ENCODE data around the gene PRKD3.

GRCh38 chr2:37283207-37283606 is 41.4 kb downstream of the PRKD3 start:
- TF ChIP-seq CTCF (IDR thresholded peaks at IDR 0.05): no peak
- TF ChIP-seq EZH2 (IDR thresholded peaks at IDR 0.05; ENCODE audit: borderline replicate concordance, insufficient read depth, low read depth, low read length, poor library complexity, severe bottlenecking): no peak

Measured in B cell (primary cell).